Right lobe of liver (tissue), 6 donors: ENCODE data around the gene LINC01488. TPM values are rescaled to one million over a fixed set of nuclear protein-coding genes. Genes with fewer than 3 reads are reported as not detected.

Source experiments
- ATAC-seq, 4 donors: fragments of 200-7000 bp; cut with Tn5 transposase; one replicate each; pipeline ENCODE4 v1.9.1; 2020; ENCODE audit warnings: mild to moderate bottlenecking in 4 of 4, moderate library complexity in 4 of 4
- DNase-seq, 3 donors: peaks; one replicate each; pipeline ENCODE4 v3.0.0-alpha.2; 2020
- H3K27ac ChIP-seq, 3 donors: fragments of 200-600 bp; one replicate each; pipeline ENCODE4 v1.8.0; 2022
- H3K27me3 ChIP-seq, 2 donors: fragments of 200-600 bp; one replicate each; pipeline ENCODE4 v1.8.0; 2022
- H3K36me3 ChIP-seq, 4 donors: fragments of 200-600 bp; sonication (generic) in 1 of 4; one replicate each; pipeline versions ENCODE4 v1.5.1 to v1.8.0; 2017 to 2022; ENCODE audit warnings: control low read depth in 1 of 4
- H3K4me1 ChIP-seq, 4 donors: fragments of 200-600 bp; sonication (generic) in 1 of 4; one replicate each; pipeline versions ENCODE4 v1.5.1 to v1.8.0; 2017 to 2022; ENCODE audit warnings: control low read depth in 1 of 4
- H3K4me3 ChIP-seq, 3 donors: fragments of 200-600 bp; one replicate each; pipeline ENCODE4 v1.8.0; 2022
- H3K9me3 ChIP-seq, 4 donors: fragments of 200-600 bp; sonication (generic) in 1 of 4; one replicate each; pipeline versions ENCODE4 v1.5.1 to v1.8.0; 2017 to 2022; ENCODE audit warnings: control low read depth in 1 of 4
- CTCF ChIP-seq, 4 donors: fragments of 200-600 bp in 3 of 4; fragments of 450-650 bp in 1 of 4; IDR thresholded peaks; one replicate each; pipeline versions ENCODE4 v1.5.1 to v1.8.0; 2016 to 2022; ENCODE audit warnings: antibody characterized with exemption in 4 of 4, mild to moderate bottlenecking in 2 of 4
- POLR2A ChIP-seq: fragments of 450-650 bp; IDR thresholded peaks from one replicate; pipeline ENCODE4 v1.6.1; 2017; ENCODE audit warnings: antibody characterized with exemption, mild to moderate bottlenecking
- WGBS: methylation state at CpG from one replicate; pipeline ENCODE4 v1.1.6; 2018; ENCODE audit warnings: low coverage, low lambda C conversion rate; ENCODE audit not compliant: insufficient coverage; ENCODE audit errors: missing lambda C conversion rate; 5-methylcytosine and 5-hydroxymethylcytosine counted together
- intact Hi-C, 2 donors: fragments of 100-400 bp; cut with DNase I; formaldehyde crosslinking; loops; one replicate each; pipeline versions ENCODE4 v1.11.2 to v1.14.1; 2022
- total RNA-seq, 6 experiments: library from RNA; depleted of rRNA in 2 of 6; stranded (reverse); fragments of >200 nt in 2 of 6; fragmentation: NEBNext Ultra II Directional in 3 of 6; extraction: Animal tissue kit (Norgen Biotek cat#: 25700) in 3 of 6; gene quantifications; one replicate each; pipeline versions ENCODE4 v1.1.0 to v1.2.4, GENCODE V29; 2016 to 2023
- donor health status: DM: no; HTN: yes; CAD: no.
- donor health status: DM: no; HTN: no; CAD: no.
- donor health status: DM: no; HTN: no; CAD: no.
- donor health status: DM: no; HTN: yes; CAD: no.
- donor health status: DM: no; HTN: yes; CAD: no.

LINC01488 gene
- total RNA-seq, 6 experiments from 2014 or later = 0.63 to 22.9 (median 1.1) TPM; not detected in 1

- WGBS = 78% methylated on average over 5 of the region's 5 CpGs
- Histone ChIP-seq H3K27me3 (no peaks in the 10 kb centered on the region), H3K36me3 (no peaks in the 10 kb centered on the region), H3K4me3 (no peak overlapping the region), H3K9me3 (no peaks in the 10 kb centered on the region), H3K4me1 (no peaks in the 10 kb centered on the region), H3K27ac (no peak overlapping the region)
- DNase-seq (peak in 1 of 3 donors; percentile 11), ATAC-seq (no peak)
- no peak for TF ChIP-seq POLR2A
- TF ChIP-seq CTCF (IDR thresholded peaks at IDR 0.05) = no peak
- intact Hi-C loops = no loop called here
These were observed 27.5 kb downstream of the LINC01488 start for GRCh38 chr11:69508974-69509373.

GRCh38 chr11:69509381-69509780 lies 27.9 kb downstream of the LINC01488 start:
- TF ChIP-seq CTCF (IDR thresholded peaks at IDR 0.05) (no peak), POLR2A (no peak)
- no CpG with 5 or more reads among the region's 7 CpGs for WGBS
- ATAC-seq = no peak
- Histone ChIP-seq H3K4me3 (no peak overlapping the region), H3K9me3 (no peaks in the 10 kb centered on the region), H3K36me3 (no peaks in the 10 kb centered on the region), H3K27ac (no peak overlapping the region), H3K27me3 (no peaks in the 10 kb centered on the region), H3K4me1 (no peaks in the 10 kb centered on the region)
- intact Hi-C loops = no loop called here
- peak in 1 of 3 donors; percentile 30 for DNase-seq

GRCh38 chr11:69509846-69510390 lies 28.5 kb downstream of the LINC01488 start:
- intact Hi-C loops = no loop called here
- Histone ChIP-seq H3K27ac (no peak overlapping the region), H3K4me1 (no peaks in the 10 kb centered on the region), H3K4me3 (no peak overlapping the region), H3K36me3 (no peaks in the 10 kb centered on the region), H3K9me3 (no peaks in the 10 kb centered on the region), H3K27me3 (no peaks in the 10 kb centered on the region)
- ATAC-seq = no peak
- no CpG with 5 or more reads among the region's 10 CpGs for WGBS
- TF ChIP-seq CTCF (IDR thresholded peaks at IDR 0.05) = no peak
- TF ChIP-seq POLR2A = no peak
- DNase-seq = peak in 1 of 3 donors; percentile 43

- no peaks in the 10 kb centered on the region for H3K4me1 ChIP-seq
- 92% methylated on average over 7 of the region's 14 CpGs for WGBS
- intact Hi-C loops = no loop called here
- H3K36me3 ChIP-seq = no peaks in the 10 kb centered on the region
- no peak overlapping the region for H3K27ac ChIP-seq
- TF ChIP-seq CTCF (IDR thresholded peaks at IDR 0.05) = no peak
- no peak for TF ChIP-seq POLR2A
- H3K4me3 ChIP-seq = no peak overlapping the region
- no peaks in the 10 kb centered on the region for H3K9me3 ChIP-seq
- no peak for ATAC-seq
- no peaks in the 10 kb centered on the region for H3K27me3 ChIP-seq
- DNase-seq = peak in 1 of 3 donors; percentile 37
These were observed 29.3 kb downstream of the LINC01488 start for GRCh38 chr11:69510471-69511357.
